Activated CD4-positive, alpha-beta T cell treated with anti-CD3 and anti-CD28 coated beads for 4 hours (primary cell): Measurements from ENCODE around the gene TCP11L2.
"Not testable (repeated sequence)": the region's sequence is repeated elsewhere in the genome, so short reads cannot be mapped to it uniquely, and the experiment has no call there.

ENCODE experiments used
- DNase-seq, 2 donors: peaks; one replicate each; pipeline ENCODE4 v3.0.0-alpha.2; 2020

TCP11L2 gene

GRCh38 chr12:106308121-106308520 is 5.6 kb downstream of the TCP11L2 start:
- no peak for DNase-seq

- no peak for DNase-seq
Measured at GRCh38 chr12:106308611-106309010, 6.1 kb downstream of the TCP11L2 start.

GRCh38 chr12:106309671-106310505 is 7.4 kb downstream of the TCP11L2 start:
- DNase-seq, result no peak

GRCh38 chr12:106310687-106311086 is 8.2 kb downstream of the TCP11L2 start:
- no peak for DNase-seq

- DNase-seq, result no peak
Measured at GRCh38 chr12:106311139-106311538, 8.6 kb downstream of the TCP11L2 start.

GRCh38 chr12:106313413-106313812 is 10.9 kb downstream of the TCP11L2 start:
- not testable (repeated sequence) for DNase-seq

GRCh38 chr12:106315523-106315922 is 13.0 kb downstream of the TCP11L2 start:
- no peak for DNase-seq

GRCh38 chr12:106317406-106318082 is 15.0 kb downstream of the TCP11L2 start:
- DNase-seq, result no peak

GRCh38 chr12:106321139-106321850 is 18.8 kb downstream of the TCP11L2 start:
- DNase-seq, result no peak

GRCh38 chr12:106323537-106323936 is 21.0 kb downstream of the TCP11L2 start:
- DNase-seq, result no peak

GRCh38 chr12:106327309-106327869 is 24.9 kb downstream of the TCP11L2 start:
- DNase-seq, result no peak

- no peak for DNase-seq
Measured at GRCh38 chr12:106328735-106329134, 26.2 kb downstream of the TCP11L2 start.

- DNase-seq, result no peak
Measured at GRCh38 chr12:106329231-106329982, 26.9 kb downstream of the TCP11L2 start.

- DNase-seq, result no peak
Measured at GRCh38 chr12:106331599-106331998, 29.1 kb downstream of the TCP11L2 start.

- no peak for DNase-seq
Measured at GRCh38 chr12:106332536-106332935, 30.0 kb downstream of the TCP11L2 start.

GRCh38 chr12:106333010-106333409 is 30.5 kb downstream of the TCP11L2 start:
- DNase-seq, result no peak

- DNase-seq, result no peak
Measured at GRCh38 chr12:106333756-106334155, 31.2 kb downstream of the TCP11L2 start.

- DNase-seq, result no peak
Measured at GRCh38 chr12:106341086-106341877, 38.7 kb downstream of the TCP11L2 start.

- DNase-seq, result no peak
Measured at GRCh38 chr12:106342397-106343213, 40.1 kb downstream of the TCP11L2 start.

GRCh38 chr12:106343214-106343528 is 40.6 kb downstream of the TCP11L2 start:
- DNase-seq, result no peak

- DNase-seq, result no peak
Measured at GRCh38 chr12:106344131-106344530, 41.6 kb downstream of the TCP11L2 start.
